ENCODE measurements around the gene PFN3. TPM values are rescaled to one million over a fixed set of nuclear protein-coding genes. Genes with fewer than 3 reads are reported as not detected.

The PFN3 gene
- total RNA-seq, 1 experiment from 2014 or later, result not detected

DNA sequence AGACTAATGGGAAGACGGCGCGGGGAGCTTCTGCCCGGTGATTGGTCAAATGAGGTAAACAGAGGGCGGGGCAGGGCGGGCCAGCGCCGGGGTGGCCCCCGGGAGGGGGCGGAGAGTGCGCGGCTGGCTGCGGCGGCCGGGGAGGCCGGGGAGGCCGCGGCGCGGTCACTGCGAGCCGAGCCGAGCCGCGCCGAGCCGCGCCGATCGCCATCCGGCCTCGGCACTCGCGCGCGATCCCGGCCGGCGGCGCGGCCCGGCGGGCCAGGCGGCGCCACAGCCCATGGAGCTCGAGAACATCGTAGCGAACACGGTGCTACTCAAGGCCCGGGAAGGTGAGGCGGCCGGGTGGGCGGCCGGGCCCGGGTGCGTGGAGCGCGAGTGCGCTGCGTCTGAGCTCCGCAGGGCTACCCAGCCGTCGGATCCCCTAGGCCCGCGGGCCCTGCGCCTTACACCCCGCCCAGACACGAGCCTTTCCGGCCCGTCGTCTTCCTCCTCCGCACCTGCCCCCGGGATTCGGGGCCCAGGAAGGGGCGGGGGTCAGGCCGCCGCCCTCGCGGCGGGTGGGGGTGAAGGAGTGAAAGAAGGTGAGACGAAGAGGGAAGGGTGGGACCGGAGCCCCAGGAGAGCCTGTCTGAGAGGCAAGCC lies 26.2 kb upstream of the PFN3 start, which contains the start of gene GRK6:
GRK6 (plus strand) TSS at position 111 of the 645 bp plus-strand sequence; CDS start at position 281, 170 bp downstream.
- peaks cover 18% of the 10 kb centered on the region for H3K36me3 Mint-ChIP-seq (ENCODE audit: insufficient read depth, unreplicated experiment)
- no peaks in the 10 kb centered on the region for H3K9me3 Mint-ChIP-seq (ENCODE audit: unreplicated experiment)
- ChIA-PET POLR2A (interaction anchor here (0.6 to 2.1 kb wide), 21 partner anchors 8 to 979 kb away, joined by 3 to 43 read pairs (median 5); partner anchors contain the start of genes LMAN2, MXD3, PDLIM7 and PRELID1), CTCF (interaction anchor here (0.5 to 2.7 kb wide), 18 partner anchors 10 to 1900 kb away, joined by 3 to 47 read pairs (median 6); partner anchors contain the start of genes FGFR4 and TSPAN17)
- no peaks in the 10 kb centered on the region for H3K9me3 ChIP-seq
- TF ChIP-seq, protein P1, sequence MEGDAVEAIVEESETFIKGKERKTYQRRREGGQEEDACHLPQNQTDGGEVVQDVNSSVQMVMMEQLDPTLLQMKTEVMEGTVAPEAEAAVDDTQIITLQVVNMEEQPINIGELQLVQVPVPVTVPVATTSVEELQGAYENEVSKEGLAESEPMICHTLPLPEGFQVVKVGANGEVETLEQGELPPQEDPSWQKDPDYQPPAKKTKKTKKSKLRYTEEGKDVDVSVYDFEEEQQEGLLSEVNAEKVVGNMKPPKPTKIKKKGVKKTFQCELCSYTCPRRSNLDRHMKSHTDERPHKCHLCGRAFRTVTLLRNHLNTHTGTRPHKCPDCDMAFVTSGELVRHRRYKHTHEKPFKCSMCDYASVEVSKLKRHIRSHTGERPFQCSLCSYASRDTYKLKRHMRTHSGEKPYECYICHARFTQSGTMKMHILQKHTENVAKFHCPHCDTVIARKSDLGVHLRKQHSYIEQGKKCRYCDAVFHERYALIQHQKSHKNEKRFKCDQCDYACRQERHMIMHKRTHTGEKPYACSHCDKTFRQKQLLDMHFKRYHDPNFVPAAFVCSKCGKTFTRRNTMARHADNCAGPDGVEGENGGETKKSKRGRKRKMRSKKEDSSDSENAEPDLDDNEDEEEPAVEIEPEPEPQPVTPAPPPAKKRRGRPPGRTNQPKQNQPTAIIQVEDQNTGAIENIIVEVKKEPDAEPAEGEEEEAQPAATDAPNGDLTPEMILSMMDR (IDR thresholded peaks at IDR 0.05; ENCODE audit: insufficient read depth in 1 of 2, low read depth in 1 of 2, low read length in 1 of 2, severe bottlenecking in 1 of 2, unreplicated experiment in 1 of 2), result no peak
- intact Hi-C loops (cut with micrococcal nuclease; ENCODE audit: unreplicated experiment), result loop anchor here (1.0 to 2.0 kb wide), 4 partner anchors 20 to 71 kb away; partner anchors contain the start of genes PDLIM7 and PRR7
- H3K27me3 Mint-ChIP-seq (ENCODE audit: insufficient read depth, unreplicated experiment), result no peaks in the 10 kb centered on the region
- no TSS peak for BruUV-seq (replicated peaks)
- peak within 1 kb of the TSS; percentile 99 for H3K27ac Mint-ChIP-seq (ENCODE audit: unreplicated experiment)
- peak within 1 kb of the TSS; percentile 92 for H3K4me3 Mint-ChIP-seq (ENCODE audit: unreplicated experiment)
- peaks cover 12% of the 10 kb centered on the region for H3K4me1 Mint-ChIP-seq (ENCODE audit: low read depth, unreplicated experiment)
- DNase-seq, result peak; percentile 41 to 54
- peaks cover 15% of the 10 kb centered on the region for H3K4me1 ChIP-seq
- peak within 1 kb of the TSS; percentile 97 for H3K4me3 ChIP-seq (ENCODE audit: low read depth, low read length)
- peaks cover 2% of the 10 kb centered on the region; the same call in 1 of the 2 replicates for H3K36me3 ChIP-seq (ENCODE audit: control insufficient read depth, insufficient read depth, low read length)
- H3K27me3 ChIP-seq (replicated peaks; ENCODE audit: control insufficient read depth, insufficient read depth, low read length), result no peaks in the 10 kb centered on the region

DNA sequence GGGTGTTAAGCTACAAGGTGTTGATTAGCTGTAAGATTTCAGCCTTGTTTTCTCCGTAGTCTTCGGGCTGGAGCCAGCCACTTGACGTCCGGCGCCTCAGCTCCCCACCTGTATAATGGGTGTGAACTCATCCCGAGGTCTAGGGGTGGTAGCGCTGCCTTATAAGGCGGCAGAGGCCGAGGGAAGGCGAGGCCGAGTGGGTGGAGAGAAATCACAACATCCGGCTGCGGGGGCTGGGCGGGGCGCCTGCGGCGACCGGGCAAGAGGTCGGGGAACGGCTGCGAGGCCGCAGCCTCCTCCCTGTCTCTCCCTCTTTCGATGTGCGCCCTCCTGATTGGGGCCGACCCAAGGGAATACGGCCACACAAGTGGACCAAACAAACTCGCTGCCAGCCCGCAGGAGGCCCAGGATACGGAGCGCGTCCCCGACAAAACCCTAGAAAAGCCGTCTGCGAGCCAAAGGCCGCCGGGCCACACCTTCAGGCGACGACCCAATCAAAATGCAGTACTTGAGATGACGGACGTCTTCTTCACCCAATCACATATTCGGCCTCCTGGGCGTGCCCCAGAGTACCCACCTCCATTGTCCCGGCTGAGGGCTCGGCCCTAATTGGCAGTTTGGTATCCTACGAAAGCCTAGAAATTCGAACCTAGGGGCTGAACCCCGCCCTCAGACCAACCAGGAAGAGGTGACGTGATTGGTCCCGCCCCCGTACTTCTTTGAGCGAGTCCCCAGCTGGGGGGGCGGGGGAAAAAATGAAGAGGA lies 25.5 kb upstream of the PFN3 start:
- TF ChIP-seq, protein P1 (IDR thresholded peaks at IDR 0.05; ENCODE audit: insufficient read depth in 1 of 2, low read depth in 1 of 2, low read length in 1 of 2, severe bottlenecking in 1 of 2, unreplicated experiment in 1 of 2), result no peak
- Histone ChIP-seq H3K27me3 (replicated peaks; ENCODE audit: control insufficient read depth, insufficient read depth, low read length) (no peaks in the 10 kb centered on the region), H3K36me3 (ENCODE audit: control insufficient read depth, insufficient read depth, low read length) (peaks cover 2% of the 10 kb centered on the region; the same call in 1 of the 2 replicates), H3K4me1 (peaks cover 15% of the 10 kb centered on the region), H3K4me3 (ENCODE audit: low read depth, low read length) (peak overlapping the region; percentile 59), H3K9me3 (no peaks in the 10 kb centered on the region)
- H3K4me1 Mint-ChIP-seq (ENCODE audit: low read depth, unreplicated experiment), result peaks cover 12% of the 10 kb centered on the region
- peak overlapping the region; percentile 92 for H3K4me3 Mint-ChIP-seq (ENCODE audit: unreplicated experiment)
- BruUV-seq (replicated peaks), result TSS peak; percentile 96
- no peaks in the 10 kb centered on the region for H3K9me3 Mint-ChIP-seq (ENCODE audit: unreplicated experiment)
- peak overlapping the region; percentile 99 for H3K27ac Mint-ChIP-seq (ENCODE audit: unreplicated experiment)
- intact Hi-C loops (cut with micrococcal nuclease; ENCODE audit: unreplicated experiment), result loop anchor here (1.0 to 2.0 kb wide), 4 partner anchors 21 to 71 kb away; partner anchors contain the start of genes PDLIM7 and PRR7
- POLR2A ChIA-PET, result interaction anchor here (0.6 to 2.1 kb wide), 22 partner anchors 9 to 978 kb away, joined by 3 to 43 read pairs (median 5); partner anchors contain the start of genes LMAN2, MXD3, PDLIM7 and PRELID1
- H3K27me3 Mint-ChIP-seq (ENCODE audit: insufficient read depth, unreplicated experiment), result no peaks in the 10 kb centered on the region
- CTCF ChIA-PET, result interaction anchor here (0.5 to 2.7 kb wide), 17 partner anchors 10 to 1899 kb away, joined by 3 to 47 read pairs (median 6); partner anchors contain the start of genes FGFR4 and TSPAN17
- DNase-seq, result peak; percentile 100
- H3K36me3 Mint-ChIP-seq (ENCODE audit: insufficient read depth, unreplicated experiment), result peaks cover 18% of the 10 kb centered on the region
